NAMALWA (cell line): ENCODE results near the gene GALNT11.
A peak's percentile ranks its signal among the peaks of the same experiment; 100 is the strongest.

ENCODE experiments used
- DNase-seq: peaks from one replicate; pipeline ENCODE4 v3.0.0-alpha.2; 2015; ENCODE audit warnings: low spot score

GALNT11 gene

GRCh38 chr7:152148706-152149105, 123.2 kb downstream of the GALNT11 start:
- DNase-seq: no peak

- DNase-seq: no peak
These were observed 123.9 kb downstream of the GALNT11 start for GRCh38 chr7:152149363-152149762.

GRCh38 chr7:152152267-152152666, 126.8 kb downstream of the GALNT11 start:
- no peak for DNase-seq

GRCh38 chr7:152158801-152159587, 133.5 kb downstream of the GALNT11 start:
- peak; percentile 98 for DNase-seq

GRCh38 chr7:152161171-152161570, 135.7 kb downstream of the GALNT11 start:
- peak; percentile 23 for DNase-seq

GRCh38 chr7:152162287-152162686, 136.8 kb downstream of the GALNT11 start:
- peak; percentile 59 for DNase-seq
